ENCODE results near the gene LFNG.

GRCh38 chr7:2471396-2471795, 48.2 kb upstream of the LFNG start:
- no peak for TF ChIP-seq CTCF (IDR thresholded peaks at IDR 0.05)
- no peak for TF ChIP-seq POLR2AphosphoS5 (IDR thresholded peaks at IDR 0.05)
